HEK293 (cell line): ENCODE data around the gene LILRA2.

Source experiments
- CTCF ChIA-PET: fragments of 350-600 bp; formaldehyde crosslinking; extraction: SDS; loops from one replicate; lab custom pipeline; 2021; ENCODE audit warnings: antibody characterized with exemption; lab: Yijun Ruan, JAX
- POLR2A ChIA-PET: fragments of 300-600 bp; formaldehyde crosslinking; extraction: SDS; loops from one replicate; lab custom pipeline; 2020; ENCODE audit warnings: antibody characterized with exemption, inconsistent platforms; lab: Yijun Ruan, JAX
- H3K27ac ChIP-seq: fragments of 200-500 bp; sonication (Bioruptor generic); 2 replicates; pipeline ENCODE4 v1.5.1; 2014; ENCODE audit warnings: low read depth, low read length, control low read depth, inconsistent platforms; ENCODE audit errors: extremely low read depth
- H3K36me3 ChIP-seq, 2 experiments: fragments of 200-500 bp in 1 of 2; sonication (Bioruptor generic) in 1 of 2; 1 replicate in 1 of 2; 2 replicates in 1 of 2; pipeline ENCODE4 v1.5.1; 2014 to 2017; ENCODE audit warnings: inconsistent platforms in 2 of 2, low read length in 2 of 2; ENCODE audit not compliant: control insufficient read depth in 2 of 2, insufficient read depth in 1 of 2
- H3K4me1 ChIP-seq: fragments of 200-500 bp; sonication (Bioruptor generic); 2 replicates; pipeline ENCODE4 v1.5.1; 2014; ENCODE audit warnings: mild to moderate bottlenecking, low read length, inconsistent platforms; ENCODE audit not compliant: control insufficient read depth, insufficient read depth
- H3K4me3 ChIP-seq: 2 replicates; pipeline ENCODE4 v1.5.1; 2011; ENCODE audit warnings: low read depth, mild to moderate bottlenecking, control low read depth, low read length, moderate library complexity
- H3K9me3 ChIP-seq: fragments of 200-500 bp; sonication (Bioruptor generic); 2 replicates; pipeline ENCODE4 v1.5.1; 2014; ENCODE audit warnings: low read depth, low read length, inconsistent platforms; ENCODE audit not compliant: control insufficient read depth, insufficient read depth
- GFI1B ChIP-seq: fragments of 450-650 bp; formaldehyde crosslinking; IDR thresholded peaks from 2 replicates; pipeline ENCODE4 v1.5.1; 2016; ENCODE audit warnings: missing biosample characterization, missing genetic modification characterization
- HOXD13 ChIP-seq: sonication (generic); formaldehyde crosslinking; IDR thresholded peaks from 2 replicates; pipeline ENCODE4 v1.8.0; 2022; ENCODE audit warnings: missing genetic modification reagents, borderline replicate concordance
- SP7 ChIP-seq: fragments of 450-650 bp; formaldehyde crosslinking; IDR thresholded peaks from 2 replicates; pipeline ENCODE4 v1.5.1; 2016; ENCODE audit warnings: missing biosample characterization, missing genetic modification characterization
- ZBTB1 ChIP-seq: fragments of 450-650 bp; formaldehyde crosslinking; IDR thresholded peaks from 2 replicates; pipeline ENCODE4 v1.5.1; 2016; ENCODE audit warnings: missing biosample characterization, missing genetic modification characterization
- ZBTB20 ChIP-seq: fragments of 450-650 bp; formaldehyde crosslinking; IDR thresholded peaks from 2 replicates; pipeline ENCODE4 v1.5.1; 2016; ENCODE audit warnings: missing biosample characterization, missing genetic modification characterization
- ZBTB48 ChIP-seq: fragments of 450-650 bp; formaldehyde crosslinking; IDR thresholded peaks from 2 replicates; pipeline ENCODE4 v1.5.1; 2016; ENCODE audit warnings: missing biosample characterization, missing genetic modification characterization
- ZEB2 ChIP-seq: fragments of 450-650 bp; formaldehyde crosslinking; IDR thresholded peaks from 2 replicates; pipeline ENCODE4 v1.5.1; 2016; ENCODE audit warnings: missing biosample characterization, missing genetic modification characterization
- ZFHX2 ChIP-seq: fragments of 450-650 bp; formaldehyde crosslinking; conservative IDR thresholded peaks from 2 replicates; pipeline ENCODE4 v1.5.1; 2016; ENCODE audit warnings: missing biosample characterization, missing genetic modification characterization
- ZNF132 ChIP-seq: fragments of 450-650 bp; formaldehyde crosslinking; IDR thresholded peaks from 2 replicates; pipeline ENCODE4 v1.5.1; 2017; ENCODE audit warnings: missing biosample characterization, missing genetic modification characterization, borderline replicate concordance
- ZNF146 ChIP-seq: fragments of 450-650 bp; formaldehyde crosslinking; IDR thresholded peaks from 2 replicates; pipeline ENCODE4 v1.5.1; 2016; ENCODE audit warnings: missing biosample characterization, missing genetic modification characterization
- ZNF157 ChIP-seq: fragments of 450-650 bp; formaldehyde crosslinking; IDR thresholded peaks from 2 replicates; pipeline ENCODE4 v1.5.1; 2016; ENCODE audit warnings: missing biosample characterization, missing genetic modification characterization
- ZNF169 ChIP-seq: fragments of 450-650 bp; formaldehyde crosslinking; IDR thresholded peaks from 2 replicates; pipeline ENCODE4 v1.5.1; 2016; ENCODE audit warnings: missing biosample characterization, missing genetic modification characterization
- ZNF184 ChIP-seq: fragments of 450-650 bp; IDR thresholded peaks from 2 replicates; pipeline ENCODE4 v1.5.1; 2018; ENCODE audit warnings: missing biosample characterization, mild to moderate bottlenecking, missing genetic modification characterization
- ZNF274 ChIP-seq, 2 experiments: fragments of 200-500 bp in 1 of 2; fragments of 450-650 bp in 1 of 2; sonication (Bioruptor generic) in 1 of 2; formaldehyde crosslinking in 1 of 2; IDR thresholded peaks; 2 replicates each; pipeline versions ENCODE4 v1.5.1 to v1.6.1; 2014 to 2016; ENCODE audit warnings: borderline replicate concordance in 1 of 2, inconsistent platforms in 1 of 2, low read length in 1 of 2, missing biosample characterization in 1 of 2, missing genetic modification characterization in 1 of 2
- ZNF292 ChIP-seq: fragments of 450-650 bp; formaldehyde crosslinking; IDR thresholded peaks from 2 replicates; pipeline ENCODE4 v1.5.1; 2016; ENCODE audit warnings: low read depth, missing biosample characterization, missing genetic modification characterization, borderline replicate concordance
- ZNF600 ChIP-seq: fragments of 450-650 bp; formaldehyde crosslinking; IDR thresholded peaks from 2 replicates; pipeline ENCODE4 v1.5.1; 2016; ENCODE audit warnings: missing biosample characterization, missing genetic modification characterization
- ZNF658 ChIP-seq: fragments of 450-650 bp; formaldehyde crosslinking; IDR thresholded peaks from 2 replicates; pipeline ENCODE4; 2016; ENCODE audit warnings: missing biosample characterization, missing genetic modification characterization
- ZNF670 ChIP-seq: fragments of 450-650 bp; formaldehyde crosslinking; IDR thresholded peaks from 2 replicates; pipeline ENCODE4 v1.5.1; 2016; ENCODE audit warnings: missing biosample characterization, missing genetic modification characterization, low read depth
- ZNF701 ChIP-seq: fragments of 450-650 bp; formaldehyde crosslinking; IDR thresholded peaks from 2 replicates; pipeline ENCODE4 v1.5.1; 2016; ENCODE audit warnings: missing biosample characterization, missing genetic modification characterization
- ZNF76 ChIP-seq: fragments of 450-650 bp; formaldehyde crosslinking; IDR thresholded peaks from 2 replicates; pipeline ENCODE4; 2016; ENCODE audit warnings: low read depth, missing biosample characterization, missing genetic modification characterization, borderline replicate concordance
- ZNF791 ChIP-seq: fragments of 450-650 bp; formaldehyde crosslinking; IDR thresholded peaks from 2 replicates; pipeline ENCODE4 v1.5.1; 2016; ENCODE audit warnings: missing biosample characterization, missing genetic modification characterization
- TF ChIP-seq, protein P1 (sequence below): fragments of 450-650 bp; formaldehyde crosslinking; IDR thresholded peaks from 2 replicates; pipeline ENCODE4 v1.5.1; 2016; ENCODE audit warnings: missing biosample characterization, missing genetic modification characterization, low read depth
- TF ChIP-seq, protein P2 (sequence below): fragments of 450-650 bp; formaldehyde crosslinking; IDR thresholded peaks from 2 replicates; pipeline ENCODE4 v1.5.1; 2016; ENCODE audit warnings: missing biosample characterization, missing genetic modification characterization
- TF ChIP-seq, protein P3 (sequence below): fragments of 450-650 bp; formaldehyde crosslinking; IDR thresholded peaks from 2 replicates; pipeline ENCODE4 v1.5.1; 2017; ENCODE audit warnings: missing biosample characterization, missing genetic modification characterization
- TF ChIP-seq, protein P4 (sequence below): fragments of 450-650 bp; formaldehyde crosslinking; IDR thresholded peaks from 2 replicates; pipeline ENCODE4 v1.5.1; 2017; ENCODE audit warnings: missing biosample characterization, missing genetic modification characterization
- TF ChIP-seq, protein P5 (sequence below): fragments of 450-650 bp; formaldehyde crosslinking; IDR thresholded peaks from 2 replicates; pipeline ENCODE4 v1.5.1; 2016; ENCODE audit warnings: missing biosample characterization, missing genetic modification characterization

The LILRA2 gene

DNA sequence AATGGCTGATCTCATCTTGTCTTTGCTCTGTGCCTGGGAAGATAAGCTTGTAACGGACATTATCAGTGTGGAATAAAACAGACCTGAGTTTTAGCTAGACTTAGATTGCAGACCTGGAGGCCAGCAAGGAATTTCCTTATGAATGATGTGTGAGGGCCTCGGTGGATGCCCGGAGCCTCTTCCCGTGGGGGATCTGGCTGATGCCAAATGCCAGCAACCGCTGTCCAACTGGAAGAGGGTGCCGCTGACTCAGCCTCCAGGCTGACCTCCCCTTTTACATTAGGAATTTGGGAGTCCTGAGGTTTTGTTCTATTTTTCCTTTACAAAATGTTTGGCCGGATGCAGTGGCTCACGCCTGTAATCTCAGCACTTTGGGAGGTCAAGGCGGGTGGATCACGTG lies 19.6 kb upstream of the LILRA2 start:
- no peak overlapping the region for H3K4me3 ChIP-seq
- H3K9me3 ChIP-seq: no peaks in the 10 kb centered on the region
- H3K4me1 ChIP-seq: no peaks in the 10 kb centered on the region
- TF ChIP-seq, protein P1, sequence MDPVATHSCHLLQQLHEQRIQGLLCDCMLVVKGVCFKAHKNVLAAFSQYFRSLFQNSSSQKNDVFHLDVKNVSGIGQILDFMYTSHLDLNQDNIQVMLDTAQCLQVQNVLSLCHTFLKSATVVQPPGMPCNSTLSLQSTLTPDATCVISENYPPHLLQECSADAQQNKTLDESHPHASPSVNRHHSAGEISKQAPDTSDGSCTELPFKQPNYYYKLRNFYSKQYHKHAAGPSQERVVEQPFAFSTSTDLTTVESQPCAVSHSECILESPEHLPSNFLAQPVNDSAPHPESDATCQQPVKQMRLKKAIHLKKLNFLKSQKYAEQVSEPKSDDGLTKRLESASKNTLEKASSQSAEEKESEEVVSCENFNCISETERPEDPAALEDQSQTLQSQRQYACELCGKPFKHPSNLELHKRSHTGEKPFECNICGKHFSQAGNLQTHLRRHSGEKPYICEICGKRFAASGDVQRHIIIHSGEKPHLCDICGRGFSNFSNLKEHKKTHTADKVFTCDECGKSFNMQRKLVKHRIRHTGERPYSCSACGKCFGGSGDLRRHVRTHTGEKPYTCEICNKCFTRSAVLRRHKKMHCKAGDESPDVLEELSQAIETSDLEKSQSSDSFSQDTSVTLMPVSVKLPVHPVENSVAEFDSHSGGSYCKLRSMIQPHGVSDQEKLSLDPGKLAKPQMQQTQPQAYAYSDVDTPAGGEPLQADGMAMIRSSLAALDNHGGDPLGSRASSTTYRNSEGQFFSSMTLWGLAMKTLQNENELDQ (tag by site-specific recombination): no peak
- no peak for TF ChIP-seq ZBTB1
- no peak for TF ChIP-seq ZNF292 (tag by site-specific recombination)
- TF ChIP-seq ZFHX2: no peak
- no peak for TF ChIP-seq GFI1B (tag by site-specific recombination)
- no peak for TF ChIP-seq ZNF658
- no peak for TF ChIP-seq ZNF146 (tag by site-specific recombination)
- TF ChIP-seq, protein P2, sequence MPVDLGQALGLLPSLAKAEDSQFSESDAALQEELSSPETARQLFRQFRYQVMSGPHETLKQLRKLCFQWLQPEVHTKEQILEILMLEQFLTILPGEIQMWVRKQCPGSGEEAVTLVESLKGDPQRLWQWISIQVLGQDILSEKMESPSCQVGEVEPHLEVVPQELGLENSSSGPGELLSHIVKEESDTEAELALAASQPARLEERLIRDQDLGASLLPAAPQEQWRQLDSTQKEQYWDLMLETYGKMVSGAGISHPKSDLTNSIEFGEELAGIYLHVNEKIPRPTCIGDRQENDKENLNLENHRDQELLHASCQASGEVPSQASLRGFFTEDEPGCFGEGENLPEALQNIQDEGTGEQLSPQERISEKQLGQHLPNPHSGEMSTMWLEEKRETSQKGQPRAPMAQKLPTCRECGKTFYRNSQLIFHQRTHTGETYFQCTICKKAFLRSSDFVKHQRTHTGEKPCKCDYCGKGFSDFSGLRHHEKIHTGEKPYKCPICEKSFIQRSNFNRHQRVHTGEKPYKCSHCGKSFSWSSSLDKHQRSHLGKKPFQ: no peak
- TF ChIP-seq, protein P3, sequence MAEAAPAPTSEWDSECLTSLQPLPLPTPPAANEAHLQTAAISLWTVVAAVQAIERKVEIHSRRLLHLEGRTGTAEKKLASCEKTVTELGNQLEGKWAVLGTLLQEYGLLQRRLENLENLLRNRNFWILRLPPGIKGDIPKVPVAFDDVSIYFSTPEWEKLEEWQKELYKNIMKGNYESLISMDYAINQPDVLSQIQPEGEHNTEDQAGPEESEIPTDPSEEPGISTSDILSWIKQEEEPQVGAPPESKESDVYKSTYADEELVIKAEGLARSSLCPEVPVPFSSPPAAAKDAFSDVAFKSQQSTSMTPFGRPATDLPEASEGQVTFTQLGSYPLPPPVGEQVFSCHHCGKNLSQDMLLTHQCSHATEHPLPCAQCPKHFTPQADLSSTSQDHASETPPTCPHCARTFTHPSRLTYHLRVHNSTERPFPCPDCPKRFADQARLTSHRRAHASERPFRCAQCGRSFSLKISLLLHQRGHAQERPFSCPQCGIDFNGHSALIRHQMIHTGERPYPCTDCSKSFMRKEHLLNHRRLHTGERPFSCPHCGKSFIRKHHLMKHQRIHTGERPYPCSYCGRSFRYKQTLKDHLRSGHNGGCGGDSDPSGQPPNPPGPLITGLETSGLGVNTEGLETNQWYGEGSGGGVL (tag by site-specific recombination): no peak
- no peak for TF ChIP-seq ZNF274 (IDR thresholded peaks at IDR 0.05; ENCODE audit: low read length)
- TF ChIP-seq ZNF274 (tag by site-specific recombination; IDR thresholded peaks at IDR 0.05; ENCODE audit: borderline replicate concordance): no peak
- TF ChIP-seq ZBTB20 (tag by site-specific recombination): no peak
- no peak for TF ChIP-seq ZNF791
- no peak for TF ChIP-seq ZNF169 (tag by site-specific recombination)
- ChIA-PET CTCF (interaction anchor here (0.7 kb wide), 1 partner anchor 76 kb away, joined by 4 read pairs; no protein-coding TSS in a partner anchor), POLR2A (no interaction called here)
- H3K36me3 ChIP-seq: no peaks in the 10 kb centered on the region
- no peak overlapping the region for H3K27ac ChIP-seq

DNA sequence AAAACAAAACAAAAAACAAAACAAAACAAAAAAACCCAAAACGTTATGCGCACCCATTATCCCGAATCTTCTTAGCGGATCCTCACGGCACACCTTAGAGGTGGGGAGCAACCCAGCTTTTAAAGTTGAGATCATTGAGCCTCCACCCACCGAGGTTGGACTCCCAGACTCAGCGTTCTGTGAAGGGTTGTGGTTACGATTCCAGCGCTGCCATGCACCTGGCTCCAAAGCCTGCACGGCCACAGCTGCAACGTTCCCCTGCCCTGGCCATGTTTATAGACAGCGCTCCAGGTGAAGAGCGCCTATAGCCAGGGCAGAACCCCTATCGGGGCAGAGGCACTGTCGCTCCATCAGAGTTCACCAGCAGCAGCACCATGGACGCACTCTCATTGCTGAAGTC lies 18.7 kb upstream of the LILRA2 start:
- Histone ChIP-seq H3K4me1 (no peaks in the 10 kb centered on the region), H3K36me3 (no peaks in the 10 kb centered on the region), H3K4me3 (no peak overlapping the region), H3K9me3 (no peaks in the 10 kb centered on the region), H3K27ac (no peak overlapping the region)
- TF ChIP-seq ZEB2 (no peak), ZNF670 (tag by site-specific recombination) (no peak), ZBTB48 (tag by site-specific recombination) (no peak), ZNF76 (tag by site-specific recombination) (no peak), ZNF701 (no peak), ZNF157 (tag by site-specific recombination) (no peak), ZNF132 (no peak), ZNF184 (tag by site-specific recombination) (no peak), ZNF600 (tag by site-specific recombination) (no peak), HOXD13 (CRISPR knock-in tag) (no peak), SP7 (tag by site-specific recombination) (no peak)
- TF ChIP-seq, protein P4, sequence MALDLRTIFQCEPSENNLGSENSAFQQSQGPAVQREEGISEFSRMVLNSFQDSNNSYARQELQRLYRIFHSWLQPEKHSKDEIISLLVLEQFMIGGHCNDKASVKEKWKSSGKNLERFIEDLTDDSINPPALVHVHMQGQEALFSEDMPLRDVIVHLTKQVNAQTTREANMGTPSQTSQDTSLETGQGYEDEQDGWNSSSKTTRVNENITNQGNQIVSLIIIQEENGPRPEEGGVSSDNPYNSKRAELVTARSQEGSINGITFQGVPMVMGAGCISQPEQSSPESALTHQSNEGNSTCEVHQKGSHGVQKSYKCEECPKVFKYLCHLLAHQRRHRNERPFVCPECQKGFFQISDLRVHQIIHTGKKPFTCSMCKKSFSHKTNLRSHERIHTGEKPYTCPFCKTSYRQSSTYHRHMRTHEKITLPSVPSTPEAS (tag by site-specific recombination): no peak
- TF ChIP-seq, protein P5, sequence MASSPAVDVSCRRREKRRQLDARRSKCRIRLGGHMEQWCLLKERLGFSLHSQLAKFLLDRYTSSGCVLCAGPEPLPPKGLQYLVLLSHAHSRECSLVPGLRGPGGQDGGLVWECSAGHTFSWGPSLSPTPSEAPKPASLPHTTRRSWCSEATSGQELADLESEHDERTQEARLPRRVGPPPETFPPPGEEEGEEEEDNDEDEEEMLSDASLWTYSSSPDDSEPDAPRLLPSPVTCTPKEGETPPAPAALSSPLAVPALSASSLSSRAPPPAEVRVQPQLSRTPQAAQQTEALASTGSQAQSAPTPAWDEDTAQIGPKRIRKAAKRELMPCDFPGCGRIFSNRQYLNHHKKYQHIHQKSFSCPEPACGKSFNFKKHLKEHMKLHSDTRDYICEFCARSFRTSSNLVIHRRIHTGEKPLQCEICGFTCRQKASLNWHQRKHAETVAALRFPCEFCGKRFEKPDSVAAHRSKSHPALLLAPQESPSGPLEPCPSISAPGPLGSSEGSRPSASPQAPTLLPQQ (tag by site-specific recombination): no peak
- ChIA-PET CTCF (interaction anchor here (0.6 kb wide), 1 partner anchor 32 kb away, joined by 3 read pairs; no protein-coding TSS in a partner anchor), POLR2A (no interaction called here)
